Tibial nerve (tissue), 3 donors: Measurements from ENCODE around the gene CASS4.

Source experiments
- POLR2A ChIP-seq, 2 donors: fragments of 450-650 bp; IDR thresholded peaks; one replicate each; pipeline ENCODE4 v1.6.1; 2017; ENCODE audit warnings: antibody characterized with exemption in 2 of 2, mild to moderate bottlenecking in 2 of 2, moderate library complexity in 2 of 2
- TF ChIP-seq, protein P1 (sequence below), 5 experiments: fragments of 200-600 bp in 3 of 5; fragments of 450-650 bp in 2 of 5; sonication (generic) in 3 of 5; IDR thresholded peaks; one replicate each; pipeline ENCODE4 v1.5.1; 2016 to 2019; ENCODE audit warnings: antibody characterized with exemption in 5 of 5, mild to moderate bottlenecking in 3 of 5, moderate library complexity in 2 of 5

GRCh38 chr20:56418385-56418861, 6.4 kb downstream of the CASS4 start:
- TF ChIP-seq, protein P1, sequence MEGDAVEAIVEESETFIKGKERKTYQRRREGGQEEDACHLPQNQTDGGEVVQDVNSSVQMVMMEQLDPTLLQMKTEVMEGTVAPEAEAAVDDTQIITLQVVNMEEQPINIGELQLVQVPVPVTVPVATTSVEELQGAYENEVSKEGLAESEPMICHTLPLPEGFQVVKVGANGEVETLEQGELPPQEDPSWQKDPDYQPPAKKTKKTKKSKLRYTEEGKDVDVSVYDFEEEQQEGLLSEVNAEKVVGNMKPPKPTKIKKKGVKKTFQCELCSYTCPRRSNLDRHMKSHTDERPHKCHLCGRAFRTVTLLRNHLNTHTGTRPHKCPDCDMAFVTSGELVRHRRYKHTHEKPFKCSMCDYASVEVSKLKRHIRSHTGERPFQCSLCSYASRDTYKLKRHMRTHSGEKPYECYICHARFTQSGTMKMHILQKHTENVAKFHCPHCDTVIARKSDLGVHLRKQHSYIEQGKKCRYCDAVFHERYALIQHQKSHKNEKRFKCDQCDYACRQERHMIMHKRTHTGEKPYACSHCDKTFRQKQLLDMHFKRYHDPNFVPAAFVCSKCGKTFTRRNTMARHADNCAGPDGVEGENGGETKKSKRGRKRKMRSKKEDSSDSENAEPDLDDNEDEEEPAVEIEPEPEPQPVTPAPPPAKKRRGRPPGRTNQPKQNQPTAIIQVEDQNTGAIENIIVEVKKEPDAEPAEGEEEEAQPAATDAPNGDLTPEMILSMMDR (IDR thresholded peaks at IDR 0.05) = no peak
- TF ChIP-seq POLR2A (IDR thresholded peaks at IDR 0.05) = no peak
